GM19438 (cell line): ENCODE measurements around the gene USH1C.

Source experiments
- ATAC-seq: cut with Tn5 transposase; IDR thresholded peaks from one replicate; pipeline ENCODE4 v1.9.1; 2021; ENCODE audit warnings: low read depth; ENCODE audit not compliant: unreplicated experiment

Gene USH1C

DNA sequence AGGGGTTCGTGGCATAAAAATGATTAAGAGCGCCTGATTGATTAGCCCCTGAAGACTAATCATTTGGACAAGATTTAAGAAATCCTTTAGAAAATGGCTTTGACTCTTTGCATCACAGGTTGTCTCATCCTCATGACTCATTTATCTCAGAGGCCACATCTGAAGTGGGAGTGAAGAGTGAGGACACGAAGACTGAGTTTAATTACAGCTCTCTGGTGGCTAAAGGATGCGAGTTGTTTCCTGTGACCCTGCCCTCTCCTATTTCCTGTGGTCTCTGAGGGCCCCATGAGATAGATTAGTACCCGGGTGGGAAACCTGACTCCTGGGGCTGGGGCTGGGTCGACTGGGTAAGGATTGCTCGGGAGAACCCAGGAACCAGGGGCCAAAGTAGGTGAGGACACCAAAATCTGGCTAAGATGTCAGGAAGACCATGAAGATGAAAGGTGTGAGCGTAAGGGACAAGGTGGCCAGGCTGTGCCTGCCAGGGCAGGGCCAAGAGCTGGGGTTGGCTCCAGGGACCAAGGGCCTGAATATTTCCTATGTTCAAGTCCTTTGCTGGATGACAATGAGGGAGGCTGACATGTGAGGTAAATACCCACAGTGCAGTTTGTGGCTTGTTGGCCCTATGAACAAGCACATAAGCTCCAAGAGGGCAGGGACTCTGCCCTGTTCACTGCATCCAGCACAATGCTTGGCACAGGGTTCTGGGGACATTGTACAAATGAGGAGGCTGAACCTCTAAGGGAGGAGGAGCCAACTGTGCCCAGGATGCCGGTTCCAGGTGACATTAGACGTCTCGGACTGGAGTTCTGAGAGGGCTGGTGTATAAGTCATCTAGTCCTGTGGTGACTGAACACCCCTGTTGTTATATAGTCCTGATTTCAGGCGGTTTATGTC lies 6.5 kb upstream of the USH1C start:
- ATAC-seq, result no peak

DNA sequence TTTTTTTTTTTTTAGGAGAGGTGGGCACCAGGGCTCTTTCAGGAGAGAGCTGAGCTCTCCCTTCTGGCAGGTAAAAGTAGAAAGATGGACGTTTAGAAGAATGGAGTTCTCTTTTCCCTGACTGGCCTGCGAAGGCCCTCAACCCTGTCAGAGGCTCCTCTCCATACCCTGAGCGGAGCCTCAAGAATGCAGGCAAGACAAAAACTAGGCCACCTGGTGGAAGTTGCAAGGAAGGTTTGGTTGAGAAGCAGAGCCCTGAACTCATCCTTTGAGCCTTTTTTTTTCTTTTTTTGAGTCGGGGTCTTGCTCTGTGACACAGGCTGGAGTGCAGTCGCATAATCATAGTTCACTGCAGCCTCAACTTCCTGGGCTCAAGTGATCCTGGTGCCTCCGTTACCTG lies 4.2 kb upstream of the USH1C start:
- ATAC-seq, result no peak

DNA sequence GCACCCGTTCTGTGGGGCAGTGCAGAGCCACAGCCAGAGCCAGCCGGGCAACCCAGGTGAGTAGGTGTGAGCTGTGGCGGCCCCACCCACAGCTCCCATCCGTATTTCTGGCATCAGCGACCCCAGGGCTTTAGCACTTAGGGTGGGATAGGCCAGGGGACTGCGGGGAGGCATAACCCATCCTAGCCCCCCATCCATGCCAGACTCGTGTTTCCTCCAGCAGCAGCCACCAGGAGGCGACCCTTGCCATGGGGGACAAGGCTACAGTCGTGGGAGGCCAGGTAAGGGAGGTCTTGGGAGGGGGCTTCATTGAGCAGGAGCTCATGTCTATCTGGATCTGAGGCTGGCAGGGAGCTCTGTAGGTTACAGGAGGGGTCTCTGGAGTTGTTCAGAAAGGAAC lies 3.7 kb upstream of the USH1C start:
- no peak for ATAC-seq

DNA sequence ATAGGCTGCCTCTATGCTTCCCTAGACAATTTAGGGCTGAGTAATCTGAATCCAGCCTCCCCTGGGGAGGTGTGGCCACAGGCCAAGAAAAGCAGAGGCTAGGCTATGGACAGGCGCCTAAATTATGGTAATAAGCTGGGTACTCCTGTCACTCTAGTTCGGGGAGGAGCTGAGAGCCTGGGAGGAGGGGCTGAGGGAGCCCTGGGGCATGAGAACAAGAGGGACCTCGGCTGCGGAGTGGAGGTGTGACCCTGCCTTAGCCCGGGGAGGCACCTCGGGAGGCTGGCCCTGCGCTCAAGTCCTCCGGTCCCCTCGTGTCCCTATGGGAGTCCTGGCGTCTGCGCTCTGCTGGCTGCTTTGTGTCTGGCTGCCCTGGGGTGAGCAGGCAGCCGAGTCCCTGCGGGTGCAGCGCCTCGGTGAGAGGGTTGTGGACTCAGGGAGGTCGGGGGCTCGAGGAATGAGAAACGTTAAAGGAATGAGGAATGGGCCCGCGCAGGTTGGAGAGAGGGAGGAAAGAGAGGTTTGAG lies 2.9 kb upstream of the USH1C start, which contains the start of gene OTOG:
Gene OTOG (plus strand): TSS at position 209 of the 527 bp plus-strand sequence. CDS start 114 bp downstream, at position 323.
- ATAC-seq, result no peak

DNA sequence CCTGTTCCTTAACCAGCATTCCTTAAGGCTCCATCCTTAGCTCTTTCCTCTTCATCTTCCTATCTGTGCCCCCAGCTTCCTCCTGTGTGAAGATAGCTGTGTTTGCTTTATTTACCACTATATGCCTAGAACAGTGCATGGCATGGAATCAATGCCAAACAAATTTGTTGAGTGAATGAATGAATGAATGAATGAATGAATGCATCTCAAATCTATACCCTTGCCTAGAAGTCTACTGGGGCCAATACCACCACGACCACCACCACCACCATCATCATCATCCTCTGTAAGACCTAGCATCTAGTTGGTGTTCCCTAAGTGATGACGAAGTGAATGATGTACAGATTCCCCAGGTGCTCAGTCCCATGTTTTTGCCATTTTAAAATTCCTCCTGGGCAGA lies 2.0 kb upstream of the USH1C start:
- no peak for ATAC-seq

DNA sequence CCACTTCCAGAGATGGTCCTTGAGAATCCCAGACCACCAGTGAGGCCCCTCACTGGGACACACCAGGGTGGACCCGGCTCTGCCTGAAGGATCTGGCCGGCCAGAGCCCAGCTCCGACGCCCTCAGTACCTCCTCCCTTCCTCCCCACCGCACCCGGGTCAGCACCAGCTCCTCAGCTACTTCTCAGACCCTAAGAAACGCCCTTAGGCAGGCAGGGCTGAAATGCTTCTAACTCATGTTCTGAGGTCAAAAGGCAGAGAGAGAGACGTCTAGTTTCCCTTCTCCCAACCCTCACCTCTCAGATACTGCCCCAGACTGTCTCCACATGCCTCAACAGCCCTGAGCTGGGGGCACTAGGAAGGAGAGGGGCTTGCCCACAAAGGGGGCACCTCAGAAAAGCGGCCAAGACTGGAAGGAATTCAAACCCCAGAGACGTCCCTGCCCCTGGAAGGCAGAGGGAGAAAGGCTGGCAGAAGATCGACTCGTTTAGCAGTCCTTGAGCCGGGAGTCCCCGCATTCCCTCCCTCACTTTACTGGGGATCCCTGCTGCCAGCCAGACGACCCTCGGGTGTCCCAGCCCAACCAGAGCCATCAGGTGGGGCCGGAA lies 539 bp downstream of the USH1C start:
- ATAC-seq, result no peak

DNA sequence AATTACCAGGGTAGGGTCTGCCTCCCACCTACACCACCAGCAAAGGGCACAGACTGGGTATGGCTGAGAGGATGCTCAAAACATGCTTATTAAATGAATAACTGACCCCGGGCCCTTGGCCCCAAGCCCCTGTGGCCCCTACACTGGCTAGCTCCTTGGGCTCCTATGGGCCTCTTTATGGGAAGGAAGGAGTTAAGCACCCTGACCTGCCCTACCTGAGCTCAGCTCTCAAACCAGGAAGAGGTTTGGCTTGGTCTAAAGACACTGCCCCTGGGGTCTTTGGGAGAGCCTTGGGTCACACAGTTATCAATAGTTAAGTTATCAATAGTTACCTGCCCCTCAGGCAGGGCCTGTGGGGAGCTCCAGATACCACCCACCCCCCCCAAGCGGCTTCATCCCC lies 1.2 kb downstream of the USH1C start:
- ATAC-seq, result no peak

DNA sequence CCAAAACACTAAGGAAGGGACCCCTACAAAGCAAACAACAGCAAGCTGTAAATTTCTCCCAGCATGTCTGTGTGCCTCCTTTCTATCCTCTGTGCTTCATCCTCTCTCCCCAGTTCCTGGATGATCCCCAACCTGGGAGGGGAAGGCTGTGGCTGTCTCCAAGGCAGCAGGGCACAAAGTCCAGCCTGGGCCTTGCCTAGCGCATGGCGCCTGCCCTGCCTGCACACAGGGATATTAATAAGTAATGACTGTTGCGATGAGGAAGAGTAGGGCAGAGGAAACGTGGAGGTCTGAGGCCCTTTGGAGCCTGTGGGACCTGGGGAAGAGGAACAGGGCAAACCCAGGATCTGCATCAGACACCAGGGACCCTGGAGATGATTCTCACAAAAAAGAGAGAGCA lies 2.0 kb downstream of the USH1C start:
- ATAC-seq, result no peak

DNA sequence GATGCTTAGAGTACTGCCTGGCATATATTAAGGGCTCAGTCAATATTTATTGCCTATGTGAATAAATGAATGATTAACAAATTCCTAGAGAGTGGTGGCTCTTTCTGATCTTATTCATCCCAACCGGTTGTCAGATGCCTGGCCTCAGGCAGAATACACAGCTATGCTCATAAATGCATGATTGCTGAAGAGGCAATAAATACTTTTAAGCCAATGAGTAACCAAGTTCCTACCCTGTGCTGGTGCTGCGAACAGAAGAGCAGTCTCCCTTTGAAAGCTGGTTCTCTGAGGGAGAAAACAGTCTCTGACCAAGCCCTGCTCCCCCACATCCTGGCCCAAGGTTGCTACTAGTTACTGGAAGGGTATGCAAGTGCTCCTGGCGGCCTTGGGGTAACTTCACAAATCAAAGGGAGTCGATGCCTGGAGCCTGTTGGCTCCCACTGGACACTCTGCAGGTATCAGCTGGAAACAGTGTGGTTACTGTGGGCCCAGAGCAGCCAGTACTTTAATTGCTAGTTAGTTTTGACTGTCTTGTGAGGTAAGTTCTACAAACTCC lies 2.8 kb downstream of the USH1C start:
- no peak for ATAC-seq

DNA sequence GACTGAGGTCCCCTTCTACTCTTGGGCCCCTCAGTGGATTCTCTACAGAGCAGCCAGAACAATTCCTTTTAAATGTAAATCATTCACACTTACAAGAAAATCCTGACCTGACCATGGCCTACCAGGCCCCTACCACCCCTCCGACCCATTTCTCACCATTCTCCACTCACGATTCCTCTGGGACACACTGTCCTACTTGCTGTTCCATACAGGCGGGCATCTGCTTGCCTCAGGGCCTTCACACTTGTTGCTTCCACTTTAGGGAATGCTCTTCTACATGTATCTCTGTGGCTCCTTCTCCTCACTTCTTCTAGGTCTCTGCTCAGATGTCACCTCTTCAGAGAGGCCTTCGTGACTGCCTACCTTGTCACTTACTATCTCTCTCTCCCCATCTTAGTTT lies 3.4 kb downstream of the USH1C start:
- no peak for ATAC-seq

DNA sequence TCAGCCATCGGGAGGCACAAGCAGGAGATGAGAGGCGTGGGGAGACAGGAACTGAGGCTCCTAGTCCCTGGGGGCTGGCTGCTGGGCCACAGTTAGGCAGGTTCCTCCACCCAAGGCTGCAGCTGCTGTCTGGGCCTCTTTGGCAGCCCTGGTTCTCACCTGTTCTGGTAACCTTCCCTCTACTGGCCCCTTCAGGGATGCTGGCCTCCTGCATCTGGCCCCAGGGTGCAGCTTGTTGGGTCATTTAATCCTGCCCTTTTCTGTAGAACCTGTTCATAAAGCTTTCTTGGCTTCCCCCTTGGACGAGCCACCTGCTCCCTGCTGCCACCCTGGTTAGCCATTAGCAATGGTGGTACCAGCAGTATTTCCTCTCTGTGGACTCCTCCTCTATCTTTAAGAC lies 5.5 kb downstream of the USH1C start:
- ATAC-seq, result no peak

DNA sequence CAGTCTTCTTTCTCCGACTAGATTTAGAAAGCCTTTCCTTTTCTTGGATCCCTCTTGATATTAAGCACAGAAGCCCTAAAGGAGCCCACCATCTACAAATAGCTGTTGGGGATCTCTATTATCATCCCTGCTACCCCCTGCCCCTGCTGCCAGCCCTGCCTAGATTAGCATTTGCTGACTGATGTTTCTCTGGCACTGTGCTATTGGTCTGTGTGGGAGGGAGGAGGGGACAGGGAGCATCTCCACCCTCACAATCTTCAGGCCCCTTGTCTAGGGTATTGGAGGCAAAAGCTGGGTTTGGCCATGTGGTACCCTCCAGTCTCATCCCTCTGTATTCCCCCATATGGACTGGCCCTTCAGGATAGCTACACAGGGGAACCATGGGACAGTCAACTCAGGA lies 6.2 kb downstream of the USH1C start:
- ATAC-seq, result no peak

DNA sequence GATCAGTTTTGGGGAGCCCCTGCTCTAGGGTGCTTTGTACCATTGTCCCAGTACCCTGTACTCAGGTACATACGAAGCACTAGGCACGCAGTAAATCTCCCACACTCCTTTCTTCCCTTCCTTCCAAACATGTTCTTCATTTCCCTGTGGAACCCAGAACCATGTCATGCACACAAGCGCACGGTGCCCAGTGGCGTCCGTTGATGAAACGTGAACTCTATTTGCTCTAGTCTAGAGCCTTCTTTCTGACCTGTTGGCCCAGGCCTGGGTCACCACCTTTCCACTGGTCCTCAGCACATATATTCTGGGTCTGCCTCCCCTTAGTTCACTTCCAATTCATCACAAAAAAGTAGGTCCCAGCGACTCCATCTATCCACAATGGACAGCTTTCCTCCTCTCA lies 7.0 kb downstream of the USH1C start:
- no peak for ATAC-seq

DNA sequence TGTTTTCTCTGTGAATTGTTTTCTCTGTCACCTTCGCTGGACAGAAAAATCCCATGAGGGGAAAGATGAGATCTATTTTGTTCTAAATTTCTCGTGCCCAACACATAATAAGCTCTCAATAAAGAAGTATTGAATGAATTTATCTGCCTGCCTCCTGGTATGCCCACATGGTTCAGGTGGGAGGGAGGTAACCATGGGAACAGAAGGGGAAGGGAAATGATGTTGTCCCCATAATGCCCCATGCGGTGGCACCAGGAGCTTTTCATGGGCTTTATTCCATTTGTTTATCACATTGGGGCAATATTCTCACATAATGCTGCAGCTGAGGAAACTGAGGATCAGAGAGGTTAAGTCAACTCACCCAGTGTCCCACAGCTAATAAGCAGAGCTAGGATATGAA lies 8.7 kb downstream of the USH1C start:
- no peak for ATAC-seq

DNA sequence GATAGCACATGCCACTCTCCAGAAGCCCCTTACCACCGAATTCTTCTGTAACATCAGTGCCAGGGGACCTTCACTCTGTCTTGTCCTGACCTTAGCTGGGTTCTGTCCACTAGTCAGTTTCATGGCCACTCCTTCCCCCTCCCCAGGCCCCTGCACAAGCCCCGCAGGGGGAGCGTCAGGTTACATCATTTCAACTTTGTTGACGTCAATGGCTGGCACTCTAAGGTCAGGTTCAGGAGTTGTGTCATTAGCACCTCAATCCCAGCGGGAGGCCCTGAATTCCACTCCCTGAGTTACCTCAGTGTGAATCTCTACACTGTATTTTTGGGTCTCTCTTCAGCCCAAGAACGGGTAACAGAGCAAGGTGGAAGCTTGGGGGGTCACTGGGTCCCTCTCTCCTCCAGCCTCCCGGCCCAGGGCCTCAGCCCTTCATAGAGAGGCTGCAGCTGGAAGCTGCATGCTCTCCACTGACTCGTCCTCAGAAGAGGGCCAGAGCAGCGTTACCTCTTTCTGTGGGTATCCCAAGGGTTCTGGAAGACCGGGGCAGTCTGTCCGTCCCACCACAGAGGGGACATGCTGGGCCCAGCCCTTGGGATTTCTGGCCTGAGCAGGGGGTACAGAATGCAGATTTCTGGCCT lies 10.3 kb downstream of the USH1C start:
- no peak for ATAC-seq

DNA sequence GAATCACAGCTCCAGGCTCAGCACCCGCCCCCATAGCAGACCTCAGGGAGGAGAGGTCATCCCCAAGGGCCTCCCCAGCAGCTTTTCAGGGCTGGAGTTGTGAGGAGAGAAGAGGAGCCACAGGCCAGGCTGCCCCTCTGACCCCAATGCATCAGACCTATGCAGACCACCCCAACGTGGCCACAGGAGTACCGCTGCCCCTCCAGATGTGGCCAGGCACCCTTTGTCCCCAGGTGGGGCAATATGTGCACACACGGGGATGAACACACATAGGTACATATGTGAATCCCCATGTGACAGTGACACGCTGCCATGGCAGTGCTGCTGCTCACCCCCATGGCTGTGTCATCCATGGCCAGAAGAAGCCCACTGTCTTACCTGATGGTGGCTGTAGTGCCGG lies 10.9 kb downstream of the USH1C start:
- no peak for ATAC-seq

DNA sequence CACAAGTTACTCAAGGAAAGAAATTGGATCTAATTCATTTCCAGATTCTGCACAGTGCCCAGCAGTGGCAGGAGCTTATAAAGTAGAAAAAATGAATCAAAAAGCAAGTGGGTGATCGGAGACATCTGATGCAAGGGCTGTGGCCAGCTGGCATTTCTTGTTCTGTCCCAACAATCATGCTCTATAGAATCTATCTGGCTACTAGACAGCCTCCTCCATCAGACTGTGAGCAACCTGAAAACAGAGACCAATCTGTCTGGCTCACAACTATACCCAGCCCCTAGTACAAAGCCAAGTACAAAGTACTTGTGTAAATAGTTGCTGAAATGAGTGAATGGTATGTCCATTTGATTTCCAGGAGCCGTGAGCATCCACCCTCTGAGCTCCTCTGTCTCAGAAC lies 11.4 kb downstream of the USH1C start:
- no peak for ATAC-seq

DNA sequence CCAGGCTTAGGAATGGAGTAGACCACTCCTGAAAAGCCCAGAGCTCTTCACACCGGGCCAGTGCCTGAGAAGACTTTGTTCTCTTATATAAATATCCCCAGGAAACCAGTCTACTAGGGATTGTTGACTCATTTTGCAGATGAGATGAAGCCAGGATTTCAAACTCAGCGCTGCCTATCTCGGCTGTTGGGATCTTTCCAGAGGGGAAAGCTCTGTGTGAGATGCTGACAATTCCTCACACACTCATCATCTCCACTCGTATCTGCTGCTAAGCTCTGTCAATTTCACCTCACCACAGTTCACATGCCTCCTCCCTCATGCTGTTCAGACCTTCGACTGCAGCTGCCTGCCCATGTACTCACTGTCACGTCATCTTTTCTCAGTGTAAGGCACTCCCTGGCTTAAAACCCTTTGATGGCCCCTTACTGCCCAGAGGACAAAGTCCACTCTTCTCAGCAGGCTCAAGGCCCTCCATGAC lies 12.5 kb downstream of the USH1C start:
- ATAC-seq, result no peak

DNA sequence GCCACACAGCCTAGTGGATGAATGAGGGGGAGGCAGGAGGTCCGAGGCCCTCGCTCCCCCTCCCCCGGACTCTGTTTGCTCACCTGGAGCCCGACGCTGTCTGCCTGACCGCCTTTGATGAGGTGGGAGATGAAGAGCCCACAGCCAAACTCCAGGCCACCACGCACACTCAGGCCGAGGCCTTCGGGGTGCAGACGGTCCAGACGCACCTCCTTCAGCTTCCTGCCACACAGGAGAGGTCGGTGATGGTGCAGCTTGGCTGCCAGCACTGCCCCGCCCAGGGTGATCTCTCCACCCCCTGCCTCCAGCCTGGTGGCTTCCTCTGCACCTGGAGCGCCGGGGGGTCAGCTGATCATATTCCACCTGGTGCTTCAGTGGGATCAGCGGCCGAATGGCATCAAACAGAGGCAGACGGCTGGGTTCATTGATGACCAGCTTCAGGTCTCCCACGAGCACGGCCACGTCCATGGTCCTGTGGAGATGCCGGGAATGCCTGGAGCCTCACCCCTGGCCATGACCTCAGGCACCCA lies 13.1 kb downstream of the USH1C start:
- no peak for ATAC-seq

DNA sequence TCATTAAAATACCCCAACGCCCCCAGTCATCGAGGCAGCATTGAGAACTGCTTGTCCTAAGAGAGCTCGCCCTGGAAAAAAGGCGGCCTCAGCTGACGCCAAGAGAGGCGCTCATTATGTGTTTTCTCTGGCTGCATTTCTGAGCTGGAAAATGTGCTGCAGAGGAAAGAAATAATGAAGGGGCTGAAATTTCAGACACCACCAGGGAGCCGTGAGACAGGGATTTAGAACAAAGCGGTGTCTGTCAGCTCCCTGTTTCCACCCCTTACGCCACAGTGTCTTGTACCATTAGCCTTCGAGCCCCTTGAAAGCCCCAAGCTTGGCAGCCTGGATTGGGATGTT lies 14.4 kb downstream of the USH1C start:
- no peak for ATAC-seq
